Ovary (tissue), 3 donors: Measurements from ENCODE around the gene LCE1F.

Experiments
- CTCF ChIP-seq, 3 donors: fragments of 450-650 bp in 2 of 3; fragments of 200-600 bp in 1 of 3; IDR thresholded peaks; one replicate each; pipeline versions ENCODE4 v1.5.1 to v1.8.0; 2016 to 2022; ENCODE audit warnings: antibody characterized with exemption in 3 of 3, mild to moderate bottlenecking in 1 of 3
- EP300 ChIP-seq: sonication (generic); formaldehyde crosslinking; IDR thresholded peaks from one replicate; pipeline ENCODE4 v1.6.1; 2017; ENCODE audit warnings: antibody characterized with exemption
- POLR2A ChIP-seq: fragments of 450-650 bp; IDR thresholded peaks from one replicate; pipeline ENCODE4 v1.6.1; 2017; ENCODE audit warnings: antibody characterized with exemption, mild to moderate bottlenecking, moderate library complexity
- donor health status: DM: no; HTN: no; CAD: no.

- TF ChIP-seq CTCF (IDR thresholded peaks at IDR 0.05) (no peak), POLR2A (no peak), EP300 (no peak)
Measured at GRCh38 chr1:152783095-152783494, 8.2 kb downstream of the LCE1F start.
